Measurements from ENCODE around the gene CCDC137.
A peak's percentile ranks its signal among the peaks of the same experiment; 100 is the strongest.

The CCDC137 gene

DNA sequence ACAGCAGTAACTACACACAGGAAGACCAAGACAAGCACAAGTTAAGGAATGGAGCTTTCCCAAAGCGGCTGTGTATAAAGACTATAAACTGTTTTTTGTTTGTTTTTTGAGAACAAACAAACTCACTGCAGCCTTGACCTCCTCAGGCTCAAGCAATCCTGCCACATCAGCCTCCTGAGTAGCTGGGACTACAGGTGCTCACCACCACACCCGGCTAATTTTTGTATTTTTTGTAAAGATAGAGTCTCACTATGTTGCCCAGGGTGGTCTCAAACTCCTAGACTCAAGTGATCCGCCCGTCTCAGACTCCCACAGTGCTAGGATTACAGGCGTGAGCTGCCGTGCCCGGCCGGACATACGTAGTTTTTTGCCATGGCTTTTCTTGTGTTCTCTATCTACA lies 6.1 kb upstream of the CCDC137 start:
- H3K4me3 ChIP-seq (replicated peaks; ENCODE audit: low read depth, low read length): no peak overlapping the region
- TF ChIP-seq, protein P1, sequence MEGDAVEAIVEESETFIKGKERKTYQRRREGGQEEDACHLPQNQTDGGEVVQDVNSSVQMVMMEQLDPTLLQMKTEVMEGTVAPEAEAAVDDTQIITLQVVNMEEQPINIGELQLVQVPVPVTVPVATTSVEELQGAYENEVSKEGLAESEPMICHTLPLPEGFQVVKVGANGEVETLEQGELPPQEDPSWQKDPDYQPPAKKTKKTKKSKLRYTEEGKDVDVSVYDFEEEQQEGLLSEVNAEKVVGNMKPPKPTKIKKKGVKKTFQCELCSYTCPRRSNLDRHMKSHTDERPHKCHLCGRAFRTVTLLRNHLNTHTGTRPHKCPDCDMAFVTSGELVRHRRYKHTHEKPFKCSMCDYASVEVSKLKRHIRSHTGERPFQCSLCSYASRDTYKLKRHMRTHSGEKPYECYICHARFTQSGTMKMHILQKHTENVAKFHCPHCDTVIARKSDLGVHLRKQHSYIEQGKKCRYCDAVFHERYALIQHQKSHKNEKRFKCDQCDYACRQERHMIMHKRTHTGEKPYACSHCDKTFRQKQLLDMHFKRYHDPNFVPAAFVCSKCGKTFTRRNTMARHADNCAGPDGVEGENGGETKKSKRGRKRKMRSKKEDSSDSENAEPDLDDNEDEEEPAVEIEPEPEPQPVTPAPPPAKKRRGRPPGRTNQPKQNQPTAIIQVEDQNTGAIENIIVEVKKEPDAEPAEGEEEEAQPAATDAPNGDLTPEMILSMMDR (IDR thresholded peaks at IDR 0.05; ENCODE audit: low read depth, low read length, missing control alignments): no peak
- DNase-seq (ENCODE audit: extremely low read depth, low read depth): no peak

GRCh38 chr17:81662002-81662401 lies 4.5 kb upstream of the CCDC137 start:
- DNase-seq (ENCODE audit: extremely low read depth, low read depth): no peak
- TF ChIP-seq, protein P1 (IDR thresholded peaks at IDR 0.05; ENCODE audit: low read depth, low read length, missing control alignments): no peak
- H3K4me3 ChIP-seq (replicated peaks; ENCODE audit: low read depth, low read length): no peak overlapping the region

DNA sequence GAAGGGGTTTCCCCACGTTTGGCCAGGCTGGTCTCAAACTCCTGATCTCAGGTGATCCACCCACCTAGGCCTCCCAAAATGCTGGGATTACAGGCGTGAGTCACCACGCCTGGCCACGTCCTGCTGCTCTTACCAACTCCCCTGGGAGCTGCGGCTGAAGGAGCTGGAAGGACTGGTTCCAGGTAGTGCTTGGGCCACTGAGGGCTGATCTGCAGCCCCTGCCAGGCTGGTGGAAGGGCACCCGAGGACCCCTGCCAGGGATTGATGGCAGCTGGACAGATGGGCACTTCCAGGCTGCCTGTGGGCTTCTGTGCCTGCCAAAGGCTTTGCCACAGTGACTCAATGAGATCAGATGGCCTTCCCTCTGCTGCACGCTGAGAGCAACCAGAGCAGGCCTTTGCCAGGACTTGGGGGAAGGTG lies 2.5 kb upstream of the CCDC137 start:
- no peak for DNase-seq (ENCODE audit: extremely low read depth, low read depth)
- H3K4me3 ChIP-seq (replicated peaks; ENCODE audit: low read depth, low read length): no peak overlapping the region

GRCh38 chr17:81665205-81666091 lies 1.1 kb upstream of the CCDC137 start:
- TF ChIP-seq, protein P1 (IDR thresholded peaks at IDR 0.05; ENCODE audit: low read depth, low read length, missing control alignments): no peak
- no peak for DNase-seq (ENCODE audit: extremely low read depth, low read depth)
- H3K4me3 ChIP-seq (replicated peaks; ENCODE audit: low read depth, low read length): peak overlapping the region; percentile 97

More for the DNA sequence above, 2.5 kb upstream of the CCDC137 start:
- TF ChIP-seq, protein P1 (IDR thresholded peaks at IDR 0.05; ENCODE audit: low read depth, low read length, missing control alignments): no peak

- H3K4me3 ChIP-seq (replicated peaks; ENCODE audit: low read depth, low read length): peak overlapping the region; percentile 97
- no peak for DNase-seq (ENCODE audit: extremely low read depth, low read depth)
- TF ChIP-seq, protein P1 (IDR thresholded peaks at IDR 0.05; ENCODE audit: low read depth, low read length, missing control alignments): no peak
Observed at GRCh38 chr17:81666092-81666341, 520 bp upstream of the CCDC137 start.

- TF ChIP-seq, protein P1 (IDR thresholded peaks at IDR 0.05; ENCODE audit: low read depth, low read length, missing control alignments): no peak
- DNase-seq (ENCODE audit: extremely low read depth, low read depth): no peak
- peak overlapping the region; percentile 97 for H3K4me3 ChIP-seq (replicated peaks; ENCODE audit: low read depth, low read length)
Observed at GRCh38 chr17:81667754-81668153, 1.2 kb downstream of the CCDC137 start.

All from HFF-Myc (cell line).